Measurements from ENCODE around the gene SLC25A44. TPM values are rescaled to one million over a fixed set of nuclear protein-coding genes. Genes with fewer than 3 reads are reported as not detected.

Gene SLC25A44
- total and polyA plus RNA-seq, 2 donors (not counting 1 experiment from before 2014, with no cell fraction given) = 14.9 to 27.2 TPM

- DNase-seq (no peak), ATAC-seq (ENCODE audit: low read depth) (no peak)
- intact Hi-C loops (cut with micrococcal nuclease) = loop anchor here (10.0 kb wide), 1 partner anchor 170 kb away; no protein-coding TSS in a partner anchor
- POLR2A ChIA-PET = no interaction called here
- H3K27ac ChIP-seq (ENCODE audit: low read length in 2 of 2) = no peak overlapping the region
- CTCF ChIA-PET = interaction anchor here (1.2 to 14.3 kb wide), 3 partner anchors 54 to 138 kb away, joined by 3 to 381 read pairs (median 8); partner anchors contain the start of gene SMG5
- TF ChIP-seq EZH2 (IDR thresholded peaks at IDR 0.05; ENCODE audit: borderline replicate concordance, insufficient read depth, low read depth, low read length, poor library complexity, severe bottlenecking) = no peak
- TF ChIP-seq CTCF (IDR thresholded peaks at IDR 0.05) = no peak
- peaks cover 36 to 40% of the 10 kb centered on the region in 2 donors for H3K4me1 ChIP-seq (ENCODE audit: control insufficient read depth in 2 of 2, insufficient read depth in 2 of 2, low read length in 2 of 2)
- H3K4me2 ChIP-seq (replicated peaks; ENCODE audit: low read depth, low read length, poor library complexity, severe bottlenecking) = no peak overlapping the region
- no peaks in the 10 kb centered on the region for H3K9me3 Mint-ChIP-seq (ENCODE audit: insufficient read depth)
- H3K27ac Mint-ChIP-seq = no peak overlapping the region
- H3K9ac ChIP-seq (ENCODE audit: low read length) = no peak overlapping the region
- 95% methylated on average over 5 of the region's 5 CpGs for WGBS (ENCODE audit: insufficient coverage)
- H3K27me3 ChIP-seq (replicated peaks in 1 of 4; ENCODE audit: control extremely low read depth in 1 of 4, control insufficient read depth in 3 of 4, insufficient read depth in 4 of 4, low read length in 3 of 4) = peaks cover 0 to 9% (median 3%) of the 10 kb centered on the region in 4 experiments
- H3K27me3 Mint-ChIP-seq = peaks cover 13% of the 10 kb centered on the region
- no peaks in the 10 kb centered on the region for H4K20me1 ChIP-seq (ENCODE audit: control insufficient read depth, insufficient read depth, low read length, poor library complexity, severe bottlenecking)
- H3K4me1 Mint-ChIP-seq = peaks cover 34% of the 10 kb centered on the region
- H3K4me3 ChIP-seq (ENCODE audit: control extremely low read depth in 1 of 5, extremely low read depth in 1 of 5, insufficient read depth in 1 of 5, low read depth in 2 of 5, low read length in 4 of 5) = no peak overlapping the region
- H3K79me2 ChIP-seq (ENCODE audit: control insufficient read depth, insufficient read depth, low read length) = no peaks in the 10 kb centered on the region
- H3K36me3 ChIP-seq (replicated peaks in 1 of 2; ENCODE audit: control extremely low read depth in 1 of 2, control insufficient read depth in 1 of 2, extremely low read depth in 1 of 2, insufficient read depth in 2 of 2, low read length in 1 of 2) = no peaks in the 10 kb centered on the region
- H3K9me3 ChIP-seq (ENCODE audit: control extremely low read depth in 1 of 3, control insufficient read depth in 2 of 3, insufficient read depth in 1 of 3, low read length in 2 of 3) = no peaks in the 10 kb centered on the region
- no peak overlapping the region for H3K4me3 Mint-ChIP-seq
- H2AFZ ChIP-seq (ENCODE audit: insufficient read depth, low read depth, low read length, poor library complexity, severe bottlenecking) = no peak overlapping the region
Measured at GRCh38 chr1:156144742-156145141, 49.2 kb upstream of the SLC25A44 start.

- no peaks in the 10 kb centered on the region for H3K79me2 ChIP-seq (ENCODE audit: control insufficient read depth, insufficient read depth, low read length)
- no peaks in the 10 kb centered on the region for H3K9me3 ChIP-seq (ENCODE audit: control extremely low read depth in 1 of 3, control insufficient read depth in 2 of 3, insufficient read depth in 1 of 3, low read length in 2 of 3)
- no peak overlapping the region for H3K4me2 ChIP-seq (replicated peaks; ENCODE audit: low read depth, low read length, poor library complexity, severe bottlenecking)
- H3K27me3 ChIP-seq (replicated peaks in 1 of 4; ENCODE audit: control extremely low read depth in 1 of 4, control insufficient read depth in 3 of 4, insufficient read depth in 4 of 4, low read length in 3 of 4) = peaks cover 0 to 10% (median 5%) of the 10 kb centered on the region in 4 experiments
- no peak for ATAC-seq (ENCODE audit: low read depth)
- no peak for DNase-seq
- H3K27ac ChIP-seq (ENCODE audit: low read length in 2 of 2) = no peak overlapping the region
- no peak for TF ChIP-seq EZH2 (IDR thresholded peaks at IDR 0.05; ENCODE audit: borderline replicate concordance, insufficient read depth, low read depth, low read length, poor library complexity, severe bottlenecking)
- TF ChIP-seq CTCF (IDR thresholded peaks at IDR 0.05) = no peak
- no peak overlapping the region for H3K4me3 ChIP-seq (ENCODE audit: control extremely low read depth in 1 of 5, extremely low read depth in 1 of 5, insufficient read depth in 1 of 5, low read depth in 2 of 5, low read length in 4 of 5)
- POLR2A ChIA-PET = interaction anchor here (0.6 to 0.7 kb wide), 3 partner anchors 67 to 114 kb away, joined by 3 to 5 read pairs (median 4); partner anchors contain the start of gene PMF1
- intact Hi-C loops (cut with micrococcal nuclease) = loop anchor here (1.0 to 10.0 kb wide), 5 partner anchors 12 to 169 kb away; partner anchors contain the start of genes PMF1 and SLC25A44
- CTCF ChIA-PET = interaction anchor here (0.6 to 14.3 kb wide), 15 partner anchors 8 to 174 kb away, joined by 3 to 381 read pairs (median 4); partner anchors contain the start of genes PAQR6, PMF1 and SMG5
- Mint-ChIP-seq H3K4me3 (no peak overlapping the region), H3K9me3 (ENCODE audit: insufficient read depth) (no peaks in the 10 kb centered on the region), H3K4me1 (peaks cover 43% of the 10 kb centered on the region), H3K27me3 (peaks cover 8% of the 10 kb centered on the region), H3K27ac (no peak overlapping the region)
- H3K9ac ChIP-seq (ENCODE audit: low read length) = no peak overlapping the region
- H4K20me1 ChIP-seq (ENCODE audit: control insufficient read depth, insufficient read depth, low read length, poor library complexity, severe bottlenecking) = no peaks in the 10 kb centered on the region
- H2AFZ ChIP-seq (ENCODE audit: insufficient read depth, low read depth, low read length, poor library complexity, severe bottlenecking) = no peak overlapping the region
- no peaks in the 10 kb centered on the region for H3K36me3 ChIP-seq (replicated peaks in 1 of 2; ENCODE audit: control extremely low read depth in 1 of 2, control insufficient read depth in 1 of 2, extremely low read depth in 1 of 2, insufficient read depth in 2 of 2, low read length in 1 of 2)
- H3K4me1 ChIP-seq (ENCODE audit: control insufficient read depth in 2 of 2, insufficient read depth in 2 of 2, low read length in 2 of 2) = peaks cover 45 to 49% of the 10 kb centered on the region in 2 donors
- WGBS (ENCODE audit: insufficient coverage) = 75% methylated on average over 1 of the region's 2 CpGs
Measured at GRCh38 chr1:156145650-156146019, 48.3 kb upstream of the SLC25A44 start.
